SJSA1 (cell line): ENCODE data around the gene AP3S2. TPM values are rescaled to one million over a fixed set of nuclear protein-coding genes. Genes with fewer than 3 reads are reported as not detected.

Source experiments
- DNase-seq, 2 experiments: peaks; one replicate each; pipeline ENCODE4 v3.0.0-alpha.2; 2015 to 2020; ENCODE audit warnings: low spot score in 2 of 2, low read depth in 1 of 2
- H3K27ac ChIP-seq: fragments of 250-450 bp; sonication (Bioruptor Pico); 2 replicates; pipeline ENCODE4 v1.5.1; 2020; ENCODE audit warnings: mild to moderate bottlenecking, moderate library complexity
- H3K27me3 ChIP-seq: fragments of 250-450 bp; sonication (Bioruptor Pico); replicated peaks from 2 replicates; pipeline ENCODE4 v1.5.1; 2020; ENCODE audit warnings: mild to moderate bottlenecking, moderate library complexity
- H3K36me3 ChIP-seq: fragments of 250-450 bp; sonication (Bioruptor Pico); 2 replicates; pipeline ENCODE4 v1.5.1; 2020; ENCODE audit warnings: mild to moderate bottlenecking
- H3K4me1 ChIP-seq: fragments of 250-450 bp; sonication (Bioruptor Pico); replicated peaks from 2 replicates; pipeline ENCODE4 v1.6.1; 2021; ENCODE audit warnings: mild to moderate bottlenecking
- H3K4me3 ChIP-seq: fragments of 250-450 bp; sonication (Bioruptor Pico); 2 replicates; pipeline ENCODE4 v1.5.1; 2020; ENCODE audit warnings: mild to moderate bottlenecking
- H3K9me3 ChIP-seq: fragments of 250-450 bp; sonication (Bioruptor Pico); replicated peaks from 2 replicates; pipeline ENCODE4 v1.5.1; 2020; ENCODE audit warnings: mild to moderate bottlenecking
- total RNA-seq: library from RNA; depleted of rRNA; stranded (reverse); fragments of >200 nt; shearing (Covaris generic); gene quantifications from 2 replicates; pipeline ENCODE4 v1.2.3, GENCODE V29; 2014

The AP3S2 gene
- total RNA-seq, 1 experiment from 2014 or later = 59.2 TPM

- H3K9me3 ChIP-seq = no peaks in the 10 kb centered on the region
- H3K27me3 ChIP-seq = no peaks in the 10 kb centered on the region
- H3K36me3 ChIP-seq = peaks cover 9% of the 10 kb centered on the region
- H3K4me3 ChIP-seq = no peak overlapping the region
- DNase-seq = peak in 1 of 2 experiments; percentile 46
- no peak overlapping the region for H3K27ac ChIP-seq
- H3K4me1 ChIP-seq = peaks cover 20% of the 10 kb centered on the region
These were observed 65.3 kb downstream of the AP3S2 start for GRCh38 chr15:89828281-89829145.

GRCh38 chr15:89827829-89828228 lies 66.0 kb downstream of the AP3S2 start:
- DNase-seq = no peak
- peaks cover 3% of the 10 kb centered on the region for H3K36me3 ChIP-seq
- H3K4me3 ChIP-seq = no peak overlapping the region
- no peak overlapping the region for H3K27ac ChIP-seq
- peaks cover 24% of the 10 kb centered on the region for H3K4me1 ChIP-seq
- no peaks in the 10 kb centered on the region for H3K27me3 ChIP-seq
- H3K9me3 ChIP-seq = no peaks in the 10 kb centered on the region

- Histone ChIP-seq H3K27ac (no peak overlapping the region), H3K4me3 (no peak overlapping the region), H3K36me3 (no peaks in the 10 kb centered on the region), H3K4me1 (peaks cover 31% of the 10 kb centered on the region), H3K9me3 (no peaks in the 10 kb centered on the region), H3K27me3 (no peaks in the 10 kb centered on the region)
- DNase-seq = no peak
These were observed 66.8 kb downstream of the AP3S2 start for GRCh38 chr15:89826671-89827655.

- no peak overlapping the region for H3K27ac ChIP-seq
- peaks cover 47% of the 10 kb centered on the region for H3K4me1 ChIP-seq
- H3K27me3 ChIP-seq = no peaks in the 10 kb centered on the region
- H3K36me3 ChIP-seq = no peaks in the 10 kb centered on the region
- no peak overlapping the region for H3K4me3 ChIP-seq
- no peak for DNase-seq
- H3K9me3 ChIP-seq = no peaks in the 10 kb centered on the region
These were observed 68.4 kb downstream of the AP3S2 start for GRCh38 chr15:89825271-89825940.

- no peak for DNase-seq
- Histone ChIP-seq H3K27me3 (no peaks in the 10 kb centered on the region), H3K27ac (no peak overlapping the region), H3K4me3 (no peak overlapping the region), H3K36me3 (no peaks in the 10 kb centered on the region), H3K4me1 (peaks cover 47% of the 10 kb centered on the region), H3K9me3 (no peaks in the 10 kb centered on the region)
These were observed 69.3 kb downstream of the AP3S2 start for GRCh38 chr15:89824607-89824867.

GRCh38 chr15:89823836-89824606 lies 69.8 kb downstream of the AP3S2 start:
- Histone ChIP-seq H3K27me3 (no peaks in the 10 kb centered on the region), H3K27ac (no peak overlapping the region), H3K36me3 (no peaks in the 10 kb centered on the region)

GRCh38 chr15:89822951-89823711 lies 70.7 kb downstream of the AP3S2 start:
- Histone ChIP-seq H3K27ac (no peak overlapping the region), H3K4me1 (peaks cover 38% of the 10 kb centered on the region), H3K9me3 (no peaks in the 10 kb centered on the region), H3K27me3 (no peaks in the 10 kb centered on the region), H3K36me3 (no peaks in the 10 kb centered on the region), H3K4me3 (no peak overlapping the region)
- DNase-seq = no peak

More at GRCh38 chr15:89823836-89824606, 69.8 kb downstream of the AP3S2 start:
- Histone ChIP-seq H3K4me3 (no peak overlapping the region), H3K9me3 (no peaks in the 10 kb centered on the region), H3K4me1 (peaks cover 47% of the 10 kb centered on the region)
- DNase-seq = no peak

- H3K27ac ChIP-seq = no peak overlapping the region
- no peaks in the 10 kb centered on the region for H3K9me3 ChIP-seq
- no peak for DNase-seq
- no peaks in the 10 kb centered on the region for H3K36me3 ChIP-seq
- peaks cover 37% of the 10 kb centered on the region for H3K4me1 ChIP-seq
- no peaks in the 10 kb centered on the region for H3K27me3 ChIP-seq
- no peak overlapping the region for H3K4me3 ChIP-seq
These were observed 71.2 kb downstream of the AP3S2 start for GRCh38 chr15:89822611-89822950.

- Histone ChIP-seq H3K36me3 (no peaks in the 10 kb centered on the region), H3K27ac (no peak overlapping the region), H3K4me3 (no peak overlapping the region), H3K9me3 (no peaks in the 10 kb centered on the region), H3K4me1 (peaks cover 37% of the 10 kb centered on the region), H3K27me3 (no peaks in the 10 kb centered on the region)
- DNase-seq = no peak
These were observed 71.8 kb downstream of the AP3S2 start for GRCh38 chr15:89822026-89822425.

GRCh38 chr15:89820666-89821611 lies 72.9 kb downstream of the AP3S2 start:
- Histone ChIP-seq H3K4me3 (no peak overlapping the region), H3K27ac (no peak overlapping the region), H3K36me3 (no peaks in the 10 kb centered on the region), H3K9me3 (no peaks in the 10 kb centered on the region), H3K4me1 (peaks cover 37% of the 10 kb centered on the region), H3K27me3 (no peaks in the 10 kb centered on the region)
- peak in 1 of 2 experiments; percentile 50 for DNase-seq

GRCh38 chr15:89818287-89818686 lies 75.5 kb downstream of the AP3S2 start:
- Histone ChIP-seq H3K27ac (no peak overlapping the region), H3K9me3 (no peaks in the 10 kb centered on the region), H3K4me1 (peaks cover 42% of the 10 kb centered on the region), H3K36me3 (no peaks in the 10 kb centered on the region), H3K4me3 (no peak overlapping the region), H3K27me3 (no peaks in the 10 kb centered on the region)
- no peak for DNase-seq
